ENCODE measurements around the gene FERMT2. TPM values are rescaled to one million over a fixed set of nuclear protein-coding genes. Genes with fewer than 3 reads are reported as not detected.

Gene FERMT2
- total RNA-seq, 5 donors from 2014 or later (not counting 1 experiment from before 2014, with no cell fraction given), result 0.35 to 1.0 (median 0.84) TPM; not detected in 1

DNA sequence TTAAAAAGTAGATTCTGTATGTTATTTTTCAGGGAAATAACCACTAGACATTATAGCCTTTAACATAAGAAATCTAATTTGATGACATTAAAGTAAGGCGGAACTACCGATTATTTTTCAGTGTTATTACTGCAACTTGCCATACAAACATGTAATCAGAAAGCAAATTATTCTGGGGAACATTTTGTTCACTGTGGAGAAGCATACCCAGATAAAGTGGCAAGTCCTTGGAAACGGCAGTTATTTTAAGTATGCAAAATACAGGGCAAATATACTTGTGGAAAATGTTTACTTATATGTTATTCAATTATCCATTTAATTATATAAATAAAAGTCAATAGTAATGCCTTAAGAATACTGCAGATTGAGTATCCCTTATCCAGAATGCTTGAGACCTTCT lies 71.9 kb downstream of the FERMT2 start:
- Mint-ChIP-seq H3K4me3 (no peak overlapping the region), H3K9me3 (no peaks in the 10 kb centered on the region), H3K27ac (no peak overlapping the region), H3K27me3 (peaks cover 0 to 4% of the 10 kb centered on the region in 2 donors), H3K4me1 (no peaks in the 10 kb centered on the region), H3K36me3 (no peaks in the 10 kb centered on the region)
- Histone ChIP-seq H3K4me1 (ENCODE audit: control insufficient read depth in 1 of 2, extremely low read depth in 1 of 2, insufficient read depth in 2 of 2, low read length in 2 of 2) (no peaks in the 10 kb centered on the region), H3K4me3 (ENCODE audit: control insufficient read depth in 1 of 2, extremely low read depth in 1 of 2, low read length in 1 of 2) (no peak overlapping the region), H3K36me3 (ENCODE audit: control insufficient read depth in 2 of 2, extremely low read depth in 1 of 2, insufficient read depth in 1 of 2, low read length in 1 of 2) (no peaks in the 10 kb centered on the region), H3K27ac (ENCODE audit: low read length) (no peak overlapping the region), H3K27me3 (replicated peaks in 1 of 2; ENCODE audit: control insufficient read depth in 2 of 2, extremely low read depth in 1 of 2, insufficient read depth in 2 of 2, low read length in 1 of 2) (no peaks in the 10 kb centered on the region), H3K9me3 (no peaks in the 10 kb centered on the region)
- ChIA-PET CTCF (no interaction called here), POLR2A (no interaction called here)
- DNase-seq, result no peak
- WGBS (ENCODE audit: insufficient coverage), result no CpG with 5 or more reads among the region's 3 CpGs
- no peak for ATAC-seq (replicated peaks in 1 of 4)

GRCh38 chr14:52878469-52878868 lies 72.4 kb downstream of the FERMT2 start:
- H3K27me3 ChIP-seq (replicated peaks in 1 of 2; ENCODE audit: control insufficient read depth in 2 of 2, extremely low read depth in 1 of 2, insufficient read depth in 2 of 2, low read length in 1 of 2), result no peaks in the 10 kb centered on the region
- no peaks in the 10 kb centered on the region for H3K36me3 ChIP-seq (ENCODE audit: control insufficient read depth in 2 of 2, extremely low read depth in 1 of 2, insufficient read depth in 1 of 2, low read length in 1 of 2)
- H3K27ac ChIP-seq (ENCODE audit: low read length), result no peak overlapping the region
- ChIA-PET CTCF (no interaction called here), POLR2A (no interaction called here)
- WGBS (ENCODE audit: insufficient coverage), result 100% methylated on average over 1 of the region's 3 CpGs
- H3K27me3 Mint-ChIP-seq, result peaks cover 0 to 4% of the 10 kb centered on the region in 2 donors
- no peak for ATAC-seq (replicated peaks in 1 of 4)
- H3K4me1 ChIP-seq (ENCODE audit: control insufficient read depth in 1 of 2, extremely low read depth in 1 of 2, insufficient read depth in 2 of 2, low read length in 2 of 2), result no peaks in the 10 kb centered on the region
- H3K4me3 Mint-ChIP-seq, result no peak overlapping the region
- no peak for DNase-seq
- no peaks in the 10 kb centered on the region for H3K9me3 ChIP-seq
- no peak overlapping the region for H3K4me3 ChIP-seq (ENCODE audit: control insufficient read depth in 1 of 2, extremely low read depth in 1 of 2, low read length in 1 of 2)
- H3K36me3 Mint-ChIP-seq, result no peaks in the 10 kb centered on the region
- H3K9me3 Mint-ChIP-seq, result no peaks in the 10 kb centered on the region
- no peak overlapping the region for H3K27ac Mint-ChIP-seq
- H3K4me1 Mint-ChIP-seq, result no peaks in the 10 kb centered on the region

GRCh38 chr14:52877628-52878027 lies 73.2 kb downstream of the FERMT2 start:
- no peaks in the 10 kb centered on the region for H3K4me1 Mint-ChIP-seq

GRCh38 chr14:52876806-52877205 lies 74.0 kb downstream of the FERMT2 start:
- no peaks in the 10 kb centered on the region for H3K9me3 Mint-ChIP-seq
- ATAC-seq (replicated peaks in 1 of 4) (no peak), DNase-seq (no peak)
- Histone ChIP-seq H3K9me3 (no peaks in the 10 kb centered on the region), H3K36me3 (ENCODE audit: control insufficient read depth in 2 of 2, extremely low read depth in 1 of 2, insufficient read depth in 1 of 2, low read length in 1 of 2) (no peaks in the 10 kb centered on the region), H3K27me3 (replicated peaks in 1 of 2; ENCODE audit: control insufficient read depth in 2 of 2, extremely low read depth in 1 of 2, insufficient read depth in 2 of 2, low read length in 1 of 2) (no peaks in the 10 kb centered on the region), H3K4me3 (ENCODE audit: control insufficient read depth in 1 of 2, extremely low read depth in 1 of 2, low read length in 1 of 2) (no peak overlapping the region), H3K4me1 (ENCODE audit: control insufficient read depth in 1 of 2, extremely low read depth in 1 of 2, insufficient read depth in 2 of 2, low read length in 2 of 2) (no peaks in the 10 kb centered on the region), H3K27ac (ENCODE audit: low read length) (no peak overlapping the region)
- H3K27ac Mint-ChIP-seq, result no peak overlapping the region
- H3K27me3 Mint-ChIP-seq, result peaks cover 0 to 4% of the 10 kb centered on the region in 2 donors
- CTCF ChIA-PET, result no interaction called here
- POLR2A ChIA-PET, result interaction anchor here in 1 of 2 donors (0.6 kb wide), 1 partner anchor 10 kb away, joined by 3 read pairs; no protein-coding TSS in a partner anchor
- no peak overlapping the region for H3K4me3 Mint-ChIP-seq
- H3K36me3 Mint-ChIP-seq, result no peaks in the 10 kb centered on the region
- H3K4me1 Mint-ChIP-seq, result no peaks in the 10 kb centered on the region
- no CpG with 5 or more reads among the region's 2 CpGs for WGBS (ENCODE audit: insufficient coverage)

More at GRCh38 chr14:52877628-52878027, 73.2 kb downstream of the FERMT2 start:
- ChIA-PET CTCF (no interaction called here), POLR2A (no interaction called here)
- H3K4me3 ChIP-seq (ENCODE audit: control insufficient read depth in 1 of 2, extremely low read depth in 1 of 2, low read length in 1 of 2), result no peak overlapping the region
- no peak for ATAC-seq (replicated peaks in 1 of 4)
- WGBS (ENCODE audit: insufficient coverage), result no CpG with 5 or more reads among the region's 2 CpGs
- no peaks in the 10 kb centered on the region for H3K36me3 ChIP-seq (ENCODE audit: control insufficient read depth in 2 of 2, extremely low read depth in 1 of 2, insufficient read depth in 1 of 2, low read length in 1 of 2)
- peaks cover 0 to 4% of the 10 kb centered on the region in 2 donors for H3K27me3 Mint-ChIP-seq
- no peaks in the 10 kb centered on the region for H3K36me3 Mint-ChIP-seq
- no peak for DNase-seq
- no peaks in the 10 kb centered on the region for H3K27me3 ChIP-seq (replicated peaks in 1 of 2; ENCODE audit: control insufficient read depth in 2 of 2, extremely low read depth in 1 of 2, insufficient read depth in 2 of 2, low read length in 1 of 2)
- no peaks in the 10 kb centered on the region for H3K4me1 ChIP-seq (ENCODE audit: control insufficient read depth in 1 of 2, extremely low read depth in 1 of 2, insufficient read depth in 2 of 2, low read length in 2 of 2)
- no peaks in the 10 kb centered on the region for H3K9me3 ChIP-seq
- no peak overlapping the region for H3K27ac ChIP-seq (ENCODE audit: low read length)
- no peak overlapping the region for H3K27ac Mint-ChIP-seq
- H3K9me3 Mint-ChIP-seq, result no peaks in the 10 kb centered on the region
- no peak overlapping the region for H3K4me3 Mint-ChIP-seq

DNA sequence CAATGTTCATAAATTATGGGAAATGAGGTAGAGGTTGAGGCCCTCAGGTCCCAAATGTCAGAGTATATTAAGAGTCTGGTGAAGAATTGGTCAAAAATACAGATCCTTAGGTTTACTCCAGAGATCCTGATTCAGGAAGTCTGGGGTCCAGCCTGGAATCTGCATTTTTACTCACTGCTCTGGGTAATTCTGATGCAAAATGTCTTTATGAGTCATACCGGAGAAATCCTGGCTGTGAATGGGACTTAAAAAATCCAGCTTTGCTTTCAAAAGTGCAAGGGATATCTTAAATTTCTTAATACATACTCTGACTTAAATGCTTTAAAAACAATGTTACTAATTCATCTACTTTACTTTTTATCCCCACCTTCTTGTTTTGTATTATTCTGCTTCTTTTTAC lies 74.5 kb downstream of the FERMT2 start:
- CTCF ChIA-PET, result no interaction called here
- Mint-ChIP-seq H3K27me3 (peaks cover 0 to 4% of the 10 kb centered on the region in 2 donors), H3K9me3 (no peaks in the 10 kb centered on the region), H3K36me3 (no peaks in the 10 kb centered on the region), H3K4me3 (no peak overlapping the region), H3K27ac (no peak overlapping the region), H3K4me1 (no peaks in the 10 kb centered on the region)
- POLR2A ChIA-PET, result no interaction called here
- Histone ChIP-seq H3K4me3 (ENCODE audit: control insufficient read depth in 1 of 2, extremely low read depth in 1 of 2, low read length in 1 of 2) (no peak overlapping the region), H3K27me3 (replicated peaks in 1 of 2; ENCODE audit: control insufficient read depth in 2 of 2, extremely low read depth in 1 of 2, insufficient read depth in 2 of 2, low read length in 1 of 2) (no peaks in the 10 kb centered on the region), H3K4me1 (ENCODE audit: control insufficient read depth in 1 of 2, extremely low read depth in 1 of 2, insufficient read depth in 2 of 2, low read length in 2 of 2) (no peaks in the 10 kb centered on the region), H3K9me3 (no peaks in the 10 kb centered on the region), H3K36me3 (ENCODE audit: control insufficient read depth in 2 of 2, extremely low read depth in 1 of 2, insufficient read depth in 1 of 2, low read length in 1 of 2) (no peaks in the 10 kb centered on the region), H3K27ac (ENCODE audit: low read length) (no peak overlapping the region)
- DNase-seq (no peak), ATAC-seq (replicated peaks in 1 of 4) (no peak)
- WGBS (ENCODE audit: insufficient coverage), result no CpG with 5 or more reads among the region's 1 CpG

GRCh38 chr14:52875707-52876106 lies 75.1 kb downstream of the FERMT2 start:
- ATAC-seq (replicated peaks in 1 of 4) (no peak), DNase-seq (no peak)
- no peak overlapping the region for H3K27ac ChIP-seq (ENCODE audit: low read length)
- no peaks in the 10 kb centered on the region for H3K4me1 ChIP-seq (ENCODE audit: control insufficient read depth in 1 of 2, extremely low read depth in 1 of 2, insufficient read depth in 2 of 2, low read length in 2 of 2)
- Mint-ChIP-seq H3K36me3 (no peaks in the 10 kb centered on the region), H3K9me3 (no peaks in the 10 kb centered on the region), H3K27ac (no peak overlapping the region), H3K4me3 (no peak overlapping the region), H3K4me1 (no peaks in the 10 kb centered on the region), H3K27me3 (peaks cover 0 to 4% of the 10 kb centered on the region in 2 donors)
- ChIA-PET POLR2A (no interaction called here), CTCF (no interaction called here)
- no CpG with 5 or more reads among the region's 4 CpGs for WGBS (ENCODE audit: insufficient coverage)
- no peaks in the 10 kb centered on the region for H3K9me3 ChIP-seq
- no peaks in the 10 kb centered on the region for H3K36me3 ChIP-seq (ENCODE audit: control insufficient read depth in 2 of 2, extremely low read depth in 1 of 2, insufficient read depth in 1 of 2, low read length in 1 of 2)
- H3K27me3 ChIP-seq (replicated peaks in 1 of 2; ENCODE audit: control insufficient read depth in 2 of 2, extremely low read depth in 1 of 2, insufficient read depth in 2 of 2, low read length in 1 of 2), result no peaks in the 10 kb centered on the region
- H3K4me3 ChIP-seq (ENCODE audit: control insufficient read depth in 1 of 2, extremely low read depth in 1 of 2, low read length in 1 of 2), result no peak overlapping the region

- no CpG with 5 or more reads among the region's 1 CpG for WGBS (ENCODE audit: insufficient coverage)
- no peak overlapping the region for H3K27ac ChIP-seq (ENCODE audit: low read length)
- no peak overlapping the region for H3K4me3 ChIP-seq (ENCODE audit: control insufficient read depth in 1 of 2, extremely low read depth in 1 of 2, low read length in 1 of 2)
- H3K4me3 Mint-ChIP-seq, result no peak overlapping the region
- ChIA-PET CTCF (interaction anchor here in 1 of 2 donors (0.7 kb wide), 1 partner anchor 503 kb away, joined by 3 read pairs; no protein-coding TSS in a partner anchor), POLR2A (no interaction called here)
- H3K36me3 ChIP-seq (ENCODE audit: control insufficient read depth in 2 of 2, extremely low read depth in 1 of 2, insufficient read depth in 1 of 2, low read length in 1 of 2), result no peaks in the 10 kb centered on the region
- peaks cover 0 to 4% of the 10 kb centered on the region in 2 donors for H3K27me3 Mint-ChIP-seq
- no peaks in the 10 kb centered on the region for H3K36me3 Mint-ChIP-seq
- DNase-seq (no peak), ATAC-seq (replicated peaks in 1 of 4) (no peak)
- no peaks in the 10 kb centered on the region for H3K4me1 ChIP-seq (ENCODE audit: control insufficient read depth in 1 of 2, extremely low read depth in 1 of 2, insufficient read depth in 2 of 2, low read length in 2 of 2)
- H3K4me1 Mint-ChIP-seq, result no peaks in the 10 kb centered on the region
- no peaks in the 10 kb centered on the region for H3K27me3 ChIP-seq (replicated peaks in 1 of 2; ENCODE audit: control insufficient read depth in 2 of 2, extremely low read depth in 1 of 2, insufficient read depth in 2 of 2, low read length in 1 of 2)
- no peaks in the 10 kb centered on the region for H3K9me3 Mint-ChIP-seq
- H3K27ac Mint-ChIP-seq, result no peak overlapping the region
- no peaks in the 10 kb centered on the region for H3K9me3 ChIP-seq
Observed at GRCh38 chr14:52874389-52874788, 76.5 kb downstream of the FERMT2 start.
